GM18909 (cell line): ENCODE results near the gene ZNF256.

Experiments
- ATAC-seq: cut with Tn5 transposase; IDR thresholded peaks from one replicate; pipeline ENCODE4 v1.9.1; 2021; ENCODE audit warnings: mild to moderate bottlenecking; ENCODE audit not compliant: unreplicated experiment, poor library complexity

ZNF256 gene

DNA sequence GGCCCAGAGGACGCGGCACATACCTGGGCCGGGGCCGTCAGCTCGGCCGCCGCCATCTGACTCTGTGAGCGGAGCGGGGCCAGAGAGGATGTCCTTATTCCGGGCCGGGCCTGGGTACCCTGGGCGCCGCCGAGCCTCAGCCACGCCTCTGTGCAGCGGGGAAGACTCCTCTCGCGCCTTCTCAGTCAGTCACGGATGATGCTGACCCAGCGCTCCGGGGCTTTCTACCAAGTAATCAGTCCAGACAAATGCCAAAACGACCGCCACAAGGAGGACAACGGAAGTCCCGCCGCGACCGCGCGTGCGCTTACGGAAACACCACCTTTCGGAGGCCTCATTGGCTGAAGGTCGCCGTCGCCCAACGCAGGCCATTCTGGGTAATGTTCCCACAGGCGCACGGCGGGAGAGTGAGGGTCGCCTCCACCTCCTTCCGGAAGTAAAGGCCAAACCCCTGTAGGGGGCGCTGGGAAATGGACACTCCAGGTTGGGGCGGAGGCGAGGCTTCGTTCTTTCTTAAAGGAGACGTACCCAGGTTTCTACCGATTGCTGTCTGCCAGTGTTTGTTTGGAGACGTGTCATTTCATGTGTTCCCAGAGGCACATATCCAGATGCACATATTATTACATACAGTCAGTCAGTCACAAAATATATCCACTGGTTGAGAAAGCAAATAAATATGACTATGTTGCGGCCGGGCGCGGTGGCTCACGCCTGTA is at the start of gene ZNF256:
ZNF256 (minus strand) TSS at position 288 of the 716 bp plus-strand sequence; CDS start at position 56, 232 bp downstream.
- peak; percentile 93 for ATAC-seq

DNA sequence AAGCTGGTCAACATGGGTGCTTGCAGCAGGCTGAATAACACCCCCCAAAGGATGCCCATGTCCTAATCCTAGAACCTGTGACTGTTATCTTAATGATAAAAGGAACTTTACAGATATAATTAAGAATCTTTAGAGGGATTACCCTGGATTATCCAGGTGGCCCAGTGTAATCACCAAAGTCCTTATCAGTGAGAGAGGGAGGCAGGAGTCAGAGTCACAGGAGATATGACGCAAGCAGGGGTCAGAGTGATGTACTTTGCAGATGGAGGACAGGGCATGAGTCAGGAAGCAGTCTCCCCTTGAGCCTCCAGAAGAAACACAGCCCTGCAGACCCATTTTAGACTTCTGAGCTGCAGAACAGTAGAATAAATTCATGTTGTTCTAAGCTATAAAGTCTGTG is 45.3 kb upstream of the ZNF256 start:
- no peak for ATAC-seq

DNA sequence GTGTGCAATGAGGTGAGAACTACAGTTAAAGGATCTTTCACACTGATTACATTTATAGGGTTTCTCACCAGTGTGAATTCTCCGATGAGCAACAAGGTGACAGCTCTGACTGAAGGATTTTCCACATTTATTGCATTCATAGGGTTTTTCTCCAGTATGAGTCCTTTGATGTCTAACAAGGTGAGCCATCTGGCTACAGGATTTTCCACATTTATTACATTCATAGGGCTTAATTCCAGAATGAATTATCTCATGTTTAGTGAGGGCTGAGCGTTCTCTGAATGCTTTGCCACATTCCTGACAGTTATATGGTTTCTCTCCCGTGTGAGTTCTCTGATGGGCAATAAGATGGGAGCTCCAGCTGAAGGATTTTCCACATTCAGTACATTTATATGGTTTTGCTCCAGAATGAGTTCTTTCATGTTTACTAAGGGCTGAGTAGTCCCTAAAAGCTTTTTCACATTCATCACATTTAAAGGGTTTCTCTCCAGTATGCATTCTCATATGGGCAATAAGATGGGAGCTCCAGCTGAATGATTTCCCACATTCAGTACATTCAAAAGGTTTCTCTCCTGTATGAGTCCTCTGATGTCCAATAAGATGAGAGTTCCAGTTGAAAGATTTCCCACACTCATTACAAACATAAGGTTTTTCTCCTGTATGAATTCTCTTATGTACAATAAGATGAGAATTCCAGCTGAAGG is 31.2 kb upstream of the ZNF256 start:
- ATAC-seq = no peak

DNA sequence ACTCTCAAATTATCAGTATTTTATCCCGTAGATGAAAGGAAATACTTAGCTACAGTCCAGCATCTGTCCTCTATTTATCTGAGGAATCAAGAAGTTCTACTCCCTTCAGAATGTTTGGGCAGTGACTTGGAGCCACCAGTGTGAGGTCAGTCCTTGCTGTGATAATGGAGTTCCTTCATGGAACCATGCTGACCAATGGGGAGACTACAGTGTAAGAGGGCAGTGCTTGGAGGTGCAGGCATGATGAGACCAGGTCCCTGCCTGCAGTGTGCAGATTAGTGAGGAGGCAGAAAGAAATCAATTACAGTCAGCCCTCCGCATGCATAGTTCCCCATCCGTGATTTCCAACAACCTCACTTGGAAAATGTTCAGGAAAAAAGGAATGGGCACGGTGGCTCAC is 26.9 kb upstream of the ZNF256 start, which contains the start of gene C19orf18:
C19orf18 (minus strand) TSS at position 101 of the 400 bp plus-strand sequence. CDS start 102 bp downstream, outside the sequence.
- no peak for ATAC-seq

DNA sequence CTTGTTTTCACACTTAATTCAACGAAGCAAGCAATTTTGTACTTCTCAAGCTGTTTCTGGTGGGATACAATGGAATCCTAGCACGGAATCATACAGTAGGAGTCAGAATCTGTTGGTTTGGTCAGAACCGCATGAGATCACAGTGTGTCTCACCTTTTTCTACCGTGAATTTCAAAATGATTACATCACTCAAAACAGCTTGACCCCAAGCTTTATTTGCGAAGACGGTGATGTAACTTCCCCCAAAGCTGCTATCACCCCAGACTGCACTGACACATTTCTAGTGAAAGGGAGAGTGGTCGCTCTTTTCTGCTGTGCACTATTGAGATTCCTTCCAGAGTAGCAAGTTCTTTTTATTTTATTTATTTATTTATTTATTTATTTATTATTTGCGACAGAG is 17.3 kb upstream of the ZNF256 start:
- ATAC-seq = no peak

DNA sequence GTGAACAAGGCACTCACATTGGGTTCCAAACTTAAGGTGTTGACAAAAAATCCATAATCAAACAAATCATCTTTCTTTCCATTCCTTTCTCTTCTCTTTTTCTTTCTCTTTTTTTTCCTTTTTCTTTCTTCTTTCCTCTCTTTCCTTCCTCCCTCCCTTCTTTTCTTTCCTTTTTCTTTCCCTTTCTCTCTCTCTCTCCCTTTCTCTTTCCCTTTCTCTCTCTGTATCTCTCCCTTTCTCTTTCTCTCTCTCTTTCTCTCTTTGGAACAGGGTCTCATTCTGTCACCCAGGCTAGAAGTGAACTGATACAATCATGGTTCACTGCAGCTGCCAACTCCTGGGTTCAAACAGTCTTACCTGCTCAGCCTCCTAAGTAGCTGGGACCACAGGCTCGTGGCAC is 14.3 kb upstream of the ZNF256 start:
- ATAC-seq = no peak

DNA sequence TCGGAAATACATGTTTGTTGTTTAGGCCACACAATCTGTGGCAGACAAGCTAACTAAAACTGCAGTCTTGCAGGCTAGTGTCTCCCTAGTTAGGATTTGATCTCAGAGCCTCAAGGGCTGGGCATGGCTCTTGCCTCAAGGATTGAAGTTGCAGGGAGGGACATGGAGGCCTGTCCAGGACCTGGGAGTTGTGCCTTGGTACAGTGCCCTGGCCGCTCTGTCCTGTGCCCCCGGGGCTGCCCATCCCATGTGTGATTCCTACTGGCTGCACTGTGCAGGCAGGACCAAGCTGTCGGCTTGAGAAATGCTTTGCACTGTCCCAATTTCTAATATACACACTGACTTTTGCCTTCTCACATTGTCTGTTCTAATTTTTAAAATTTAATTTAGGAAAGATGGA is 7.5 kb upstream of the ZNF256 start:
- no peak for ATAC-seq

DNA sequence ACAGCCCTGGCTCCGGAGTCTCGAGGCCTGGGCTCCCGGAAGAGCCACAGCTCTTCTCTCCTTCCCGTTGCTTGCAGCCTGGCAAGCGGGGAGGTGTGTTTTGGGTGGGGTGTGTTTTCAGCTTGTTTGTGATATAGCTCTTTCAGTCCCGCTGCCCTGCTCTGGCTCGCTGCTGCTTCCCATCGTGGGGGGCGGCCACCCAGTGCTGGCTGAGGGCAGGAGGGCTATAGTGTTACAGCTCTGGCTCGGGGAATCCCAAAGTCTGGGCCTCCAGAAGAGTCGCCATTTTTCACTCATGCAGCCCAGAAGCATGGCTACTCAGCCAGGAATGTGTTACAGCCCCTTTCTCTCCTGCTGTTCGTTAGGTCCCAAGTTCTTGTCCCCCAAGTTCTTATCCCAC is 2.2 kb upstream of the ZNF256 start:
- ATAC-seq = no peak

DNA sequence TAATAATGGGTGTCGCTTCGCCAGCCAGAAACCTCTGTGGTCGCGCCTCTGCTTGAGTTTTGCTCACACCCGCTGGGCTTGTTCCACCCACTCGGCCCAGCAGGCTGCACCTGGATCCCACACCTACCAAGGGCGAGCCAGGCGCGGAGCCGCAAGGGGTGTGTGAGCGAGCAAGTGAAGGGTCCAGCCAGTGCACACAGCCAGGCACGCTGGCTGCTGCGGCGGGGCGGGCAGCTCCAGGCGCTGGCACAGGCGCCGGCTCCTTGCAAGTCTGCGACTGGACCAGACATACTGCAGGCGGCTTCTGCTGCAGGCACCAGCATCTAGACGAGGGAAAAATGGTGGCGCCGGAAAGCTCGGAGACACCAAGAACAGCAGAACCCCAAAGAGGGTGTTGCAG is 1.8 kb upstream of the ZNF256 start:
- ATAC-seq = no peak

DNA sequence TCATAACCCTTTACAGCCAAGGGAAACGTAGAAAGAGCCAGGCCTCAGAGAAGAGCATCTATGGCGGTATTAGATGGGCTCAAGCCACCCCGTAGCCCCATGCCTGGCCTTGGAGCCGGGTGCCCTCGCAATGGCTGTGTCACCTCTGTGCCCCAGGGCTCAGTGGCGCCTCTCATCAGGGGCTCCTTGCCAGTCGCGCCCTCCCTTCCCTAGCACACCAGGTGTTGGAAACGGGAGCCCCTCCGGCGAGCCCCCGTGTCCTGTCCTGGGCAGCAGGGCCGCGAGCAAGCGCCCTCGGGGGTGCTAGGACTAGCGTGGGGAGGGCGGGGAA is 453 bp downstream of the ZNF256 start:
- ATAC-seq = no peak

DNA sequence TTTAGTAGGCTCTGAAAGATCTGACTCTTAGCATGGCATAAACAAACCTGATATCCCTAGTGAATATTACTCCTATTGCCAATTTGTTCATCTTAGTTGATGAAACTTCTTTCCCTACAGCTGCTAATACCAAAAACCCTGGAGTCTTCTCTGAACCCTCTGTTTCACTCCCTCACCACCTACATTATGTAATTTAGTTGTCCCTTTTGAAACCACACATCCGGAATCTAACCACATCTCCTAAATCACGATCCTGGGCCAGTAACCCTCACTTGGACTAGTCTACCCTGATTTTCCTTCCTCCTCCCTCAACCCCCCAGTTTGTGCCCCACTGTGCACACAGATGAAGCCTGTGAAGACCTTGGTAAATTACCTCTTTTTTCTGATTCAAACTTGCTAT is 1.2 kb downstream of the ZNF256 start:
- no peak for ATAC-seq

DNA sequence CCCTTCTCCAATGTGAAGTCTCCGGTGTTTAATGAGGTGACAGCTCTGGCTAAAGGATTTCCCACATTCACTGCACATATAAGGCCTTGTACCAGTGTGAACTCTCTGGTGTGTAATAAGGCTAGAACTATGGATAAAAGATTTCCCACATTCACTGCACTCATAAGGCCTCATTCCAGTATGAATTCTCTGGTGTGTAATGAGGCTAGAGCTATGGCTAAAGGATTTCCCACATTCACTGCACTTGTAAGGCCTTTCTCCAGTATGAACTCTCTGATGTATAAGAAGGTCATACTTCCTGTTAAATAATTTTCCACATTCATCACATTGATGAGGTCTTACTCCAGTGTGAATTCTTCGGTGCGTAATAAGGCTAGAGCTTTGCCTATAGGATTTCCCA is 5.9 kb downstream of the ZNF256 start:
- ATAC-seq = no peak

DNA sequence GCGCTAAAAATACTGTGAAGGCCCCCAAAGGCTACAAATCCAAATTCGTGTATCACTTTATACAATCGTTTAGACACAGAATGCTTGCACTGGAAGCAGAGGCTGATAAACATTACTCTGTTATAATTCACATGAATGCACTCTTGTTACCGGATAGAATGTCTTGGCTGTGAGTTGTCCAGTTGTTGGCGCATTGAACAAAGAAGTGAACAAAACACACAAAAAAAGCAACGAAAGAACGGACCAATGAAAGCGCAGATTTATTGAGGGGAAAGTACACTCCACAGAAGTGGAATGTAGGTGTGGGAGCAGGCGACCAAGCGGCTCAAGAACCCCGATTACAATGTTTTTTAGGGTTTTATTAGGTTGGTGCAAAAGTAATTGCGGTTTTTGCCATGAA is 11.8 kb downstream of the ZNF256 start:
- no peak for ATAC-seq

DNA sequence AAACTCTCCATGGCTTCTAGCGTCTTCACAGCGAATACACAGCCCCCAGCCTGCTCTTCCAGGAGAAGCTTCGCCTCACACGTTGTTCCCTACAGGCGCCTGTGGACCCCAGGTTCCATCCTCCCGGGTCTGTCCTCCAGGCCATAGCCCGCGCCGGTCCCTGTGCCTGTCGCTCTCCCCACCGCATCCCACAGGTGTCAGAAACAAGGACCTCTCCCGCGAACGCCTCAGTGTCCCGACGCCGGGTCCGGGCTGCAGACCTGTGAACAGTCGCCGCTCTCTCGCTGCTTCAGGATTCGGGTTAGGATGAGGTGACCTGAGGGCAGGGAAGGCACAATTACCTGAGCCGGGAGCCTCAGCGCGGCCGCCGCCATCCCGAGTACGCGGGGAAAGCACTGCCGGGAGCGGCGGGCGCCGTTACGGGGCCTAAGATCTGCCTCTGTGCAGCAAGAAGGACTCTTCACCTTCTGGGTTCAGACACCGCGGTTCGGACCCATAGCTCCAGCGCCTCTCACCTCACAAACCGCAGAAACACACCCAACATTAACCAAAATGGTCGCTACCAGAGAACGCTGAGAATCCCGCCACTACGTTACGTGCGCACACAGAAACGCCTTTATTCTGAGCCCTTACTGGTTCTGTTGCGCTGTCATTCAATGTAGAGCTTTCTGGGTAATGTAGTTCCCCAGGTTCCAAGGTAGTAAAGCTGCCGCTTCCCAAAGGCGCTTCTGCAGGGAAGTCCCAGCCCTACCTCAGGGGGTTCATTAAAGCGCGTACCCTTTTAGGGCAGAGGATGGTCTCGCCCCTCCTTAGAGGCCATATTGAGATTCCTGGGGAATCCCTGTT is 12.5 kb downstream of the ZNF256 start, which contains the start of gene ZNF418:
ZNF418 (minus strand) TSS at position 583 of the 846 bp plus-strand sequence. CDS start 1,580 bp downstream, outside the sequence.
- peak; percentile 68 for ATAC-seq

DNA sequence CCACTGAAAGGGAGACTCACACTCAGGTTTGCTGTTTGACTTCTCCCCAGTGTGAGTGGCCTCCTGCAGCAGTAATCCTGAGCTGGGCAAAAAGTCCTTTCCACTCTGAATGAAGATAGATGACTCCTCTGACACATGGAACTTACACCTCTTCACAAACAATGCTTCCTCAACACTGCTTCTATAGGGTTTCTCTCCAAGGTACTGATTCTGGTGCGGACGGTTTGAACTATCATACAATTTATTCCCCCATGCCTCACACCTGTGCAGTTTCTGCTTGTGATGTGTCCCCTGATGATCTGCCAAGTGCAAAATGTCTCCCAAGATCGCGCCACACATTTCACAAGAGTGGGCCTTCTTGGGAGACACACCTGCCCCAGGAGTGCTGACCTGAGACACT is 19.9 kb downstream of the ZNF256 start:
- ATAC-seq = no peak

DNA sequence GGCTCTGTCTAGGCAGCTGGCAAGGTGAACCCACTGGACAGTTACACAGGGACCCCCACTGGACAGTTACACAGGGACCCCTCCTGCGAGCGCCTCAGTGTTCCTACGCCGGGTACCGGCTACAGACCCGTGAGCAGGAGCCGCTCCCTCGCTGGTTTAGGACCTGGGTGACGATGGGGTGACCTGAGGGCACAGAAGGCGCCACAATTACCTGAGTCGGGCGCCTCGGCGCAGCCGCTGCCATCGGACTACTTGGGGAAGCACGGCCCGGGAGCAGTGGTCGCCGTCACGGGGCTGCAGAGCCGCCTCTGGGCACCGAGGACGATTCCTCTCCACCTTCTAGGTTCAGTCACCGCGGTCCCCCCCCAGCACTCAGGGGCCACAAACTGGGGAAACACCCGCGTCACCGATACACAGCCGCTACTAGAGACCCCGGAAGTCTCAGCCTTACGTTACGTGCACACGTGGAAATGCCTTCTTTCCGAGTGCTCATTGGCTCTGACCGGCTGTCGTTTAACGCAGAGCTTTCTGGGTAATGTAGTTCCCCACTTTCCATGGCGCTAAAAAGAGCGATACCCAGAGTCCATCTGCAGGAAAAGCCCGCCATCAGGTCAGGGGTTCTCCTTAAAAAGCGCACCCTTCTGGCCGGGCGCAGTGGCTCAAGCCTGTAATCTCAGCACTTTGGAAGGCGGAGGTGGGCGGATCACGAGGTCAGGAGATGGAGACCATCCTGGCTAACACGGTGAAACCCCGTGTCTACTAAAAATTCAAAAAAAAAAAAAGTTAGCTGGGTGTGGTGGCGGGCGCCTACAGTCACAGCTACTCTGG is 31.1 kb downstream of the ZNF256 start, which contains the start of gene ZNF417:
ZNF417 (minus strand) TSS at position 425 of the 828 bp plus-strand sequence; CDS start at position 244, 181 bp downstream.
- peak; percentile 98 for ATAC-seq

DNA sequence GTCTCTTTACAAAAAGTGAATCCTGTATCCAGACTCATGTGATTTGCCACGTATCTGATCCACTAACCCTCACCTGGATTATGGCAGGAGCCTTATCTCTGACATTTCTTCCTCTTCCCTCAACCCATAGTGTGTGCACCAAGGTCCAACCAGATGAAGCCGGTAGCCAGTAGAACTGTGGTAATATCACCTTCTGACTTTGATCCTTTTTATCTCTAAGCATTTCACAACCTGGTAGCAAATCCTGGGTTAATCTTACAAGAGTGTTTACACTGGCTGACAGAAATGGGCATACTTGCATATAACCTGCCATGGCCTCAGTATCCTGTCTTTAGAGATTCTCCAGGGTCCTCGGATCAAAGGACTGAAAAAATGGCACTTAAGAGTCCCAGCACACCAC is 33.0 kb downstream of the ZNF256 start:
- ATAC-seq = no peak

DNA sequence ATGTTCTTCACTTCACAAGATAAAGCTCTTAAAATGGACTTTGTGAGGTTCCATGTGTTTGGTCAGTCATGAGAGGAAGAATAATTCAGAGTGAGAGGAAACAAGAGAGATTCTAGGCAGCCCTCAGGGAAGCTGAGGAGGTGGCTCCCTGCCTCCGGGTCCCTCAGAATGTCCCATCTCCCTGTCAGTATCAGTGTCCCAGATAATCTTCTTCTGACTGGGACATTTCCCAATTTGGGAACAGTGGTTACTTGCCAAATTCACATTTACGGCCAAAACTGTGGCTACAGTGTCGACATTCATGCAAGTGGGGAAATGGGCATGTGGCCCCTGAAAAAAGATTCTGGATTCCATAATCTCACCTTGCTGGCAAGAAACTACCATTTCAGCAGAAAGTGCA is 40.1 kb downstream of the ZNF256 start:
- ATAC-seq = no peak

DNA sequence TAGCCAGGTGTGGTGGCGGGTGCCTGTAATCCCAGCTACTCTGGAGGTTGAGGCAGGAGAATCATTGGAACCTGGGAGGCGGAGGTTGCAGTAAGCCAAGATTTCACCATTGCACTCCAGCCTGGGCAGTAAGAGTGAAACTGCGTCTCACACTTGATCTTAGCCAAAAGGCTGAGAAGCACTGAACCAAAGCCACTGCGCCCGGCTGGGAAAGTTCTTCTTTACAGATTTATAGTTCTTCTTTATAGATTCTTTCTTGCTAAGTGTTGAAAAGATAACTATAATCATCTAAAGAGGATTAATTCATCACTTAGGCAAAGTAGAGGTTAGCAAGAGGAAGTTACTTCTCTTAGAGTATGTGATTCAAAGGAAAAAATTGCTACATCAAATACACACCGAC is 42.2 kb downstream of the ZNF256 start:
- ATAC-seq = no peak

DNA sequence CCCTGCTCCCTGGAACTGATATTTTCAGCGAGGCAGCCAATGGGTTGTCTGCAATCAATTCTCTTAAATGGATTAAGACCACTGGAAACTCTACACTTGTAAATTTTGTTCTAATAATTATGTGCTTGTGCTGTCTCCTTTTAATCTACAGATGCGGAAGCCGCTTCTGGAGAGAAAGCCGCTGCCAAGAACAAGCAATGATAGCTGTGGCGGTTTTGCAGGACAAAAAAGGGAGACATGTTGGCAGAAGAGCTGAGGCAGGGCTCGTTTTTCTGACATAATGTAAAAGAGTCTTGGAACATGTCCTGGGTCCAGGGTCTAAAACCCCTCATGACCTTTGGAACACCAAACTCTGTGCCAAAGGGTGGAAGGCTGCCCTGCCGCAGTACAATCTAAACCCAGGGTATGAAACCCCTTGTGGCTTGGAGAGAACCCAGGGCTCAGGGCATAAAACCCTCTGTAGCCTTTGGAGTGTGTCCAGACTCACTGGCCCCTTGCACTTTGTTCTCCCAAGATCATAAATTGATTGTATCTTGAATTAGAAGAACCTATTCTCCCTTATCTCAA is 43.8 kb downstream of the ZNF256 start:
- no peak for ATAC-seq
